Body of pancreas (tissue), 4 donors: ENCODE measurements around the gene NXPE1.

Source experiments
- CTCF ChIP-seq, 7 experiments: fragments of 450-650 bp in 4 of 7; fragments of 200-600 bp in 3 of 7; sonication (generic) in 3 of 7; IDR thresholded peaks; one replicate each; pipeline ENCODE4 v1.5.1; 2016 to 2019; ENCODE audit warnings: antibody characterized with exemption in 7 of 7
- POLR2A ChIP-seq, 3 donors: fragments of 450-650 bp; IDR thresholded peaks; one replicate each; pipeline ENCODE4 v1.6.1; 2016; ENCODE audit warnings: antibody characterized with exemption in 3 of 3, mild to moderate bottlenecking in 2 of 3

- TF ChIP-seq CTCF (IDR thresholded peaks at IDR 0.05) (no peak), POLR2A (IDR thresholded peaks at IDR 0.05) (no peak)
Measured at GRCh38 chr11:114553642-114554041, 6.0 kb downstream of the NXPE1 start.
